Measurements from ENCODE around the gene THBS4. TPM values are rescaled to one million over a fixed set of nuclear protein-coding genes. Genes with fewer than 3 reads are reported as not detected.

THBS4 gene
- total RNA-seq, 1 experiment from 2014 or later = 11.8 TPM

DNA sequence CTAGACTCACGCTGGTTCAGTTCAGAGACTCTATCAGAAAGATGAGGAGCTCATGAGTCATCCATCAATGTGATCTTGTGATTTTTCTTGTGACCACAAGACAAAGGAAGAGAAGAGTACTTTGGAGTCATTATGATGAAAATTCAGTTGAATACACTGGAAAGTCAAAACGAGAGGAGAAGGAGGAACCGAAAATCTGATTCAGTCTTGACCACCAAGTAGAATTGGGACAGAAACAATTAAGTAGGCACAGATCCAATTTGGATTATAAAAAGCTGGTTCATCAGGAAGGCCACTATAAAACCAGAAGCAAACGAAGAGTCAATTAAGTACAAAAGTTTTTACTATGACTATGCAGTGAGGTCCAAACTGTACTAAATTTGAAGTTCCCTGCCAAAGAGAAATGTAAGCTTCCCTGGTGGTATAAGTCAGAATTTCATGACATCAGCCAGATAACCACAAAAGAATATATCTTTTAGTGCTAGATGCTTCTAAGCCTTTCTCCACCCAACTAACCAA lies 90.9 kb downstream of the THBS4 start:
- H3K9me3 Mint-ChIP-seq = peaks cover 26% of the 10 kb centered on the region
- no peak for TF ChIP-seq ZNF512 (CRISPR knock-in tag; IDR thresholded peaks at IDR 0.05; ENCODE audit: borderline replicate concordance)
- H3K4me3 Mint-ChIP-seq = no peak overlapping the region
- CTCF ChIA-PET = interaction anchor here (1.3 kb wide), 2 partner anchors 16 to 20 kb away, joined by 3 read pairs; no protein-coding TSS in a partner anchor
- POLR2A ChIA-PET = no interaction called here
- peaks cover 19% of the 10 kb centered on the region for H3K36me3 Mint-ChIP-seq
- DNase-seq (ENCODE audit: low spot score) = no peak
- peaks cover 20% of the 10 kb centered on the region for H3K4me1 Mint-ChIP-seq
- ATAC-seq = no peak
- H3K27me3 Mint-ChIP-seq (ENCODE audit: low read depth) = no peaks in the 10 kb centered on the region; the same call in 1 of the 2 replicates
- H3K27ac Mint-ChIP-seq = no peak overlapping the region

- Mint-ChIP-seq H3K4me1 (peaks cover 22% of the 10 kb centered on the region), H3K4me3 (no peak overlapping the region), H3K27me3 (ENCODE audit: low read depth) (no peaks in the 10 kb centered on the region; the same call in 1 of the 2 replicates), H3K36me3 (peaks cover 29% of the 10 kb centered on the region), H3K27ac (no peak overlapping the region), H3K9me3 (peaks cover 38% of the 10 kb centered on the region)
- DNase-seq (ENCODE audit: low spot score) (no peak), ATAC-seq (no peak)
- CTCF ChIA-PET = interaction anchor here (2.1 kb wide), 1 partner anchor 35 kb away, joined by 5 read pairs; no protein-coding TSS in a partner anchor
- no peak for TF ChIP-seq SMAD4 (CRISPR knock-in tag; IDR thresholded peaks at IDR 0.05)
- no peak for TF ChIP-seq NFATC4 (CRISPR knock-in tag; IDR thresholded peaks at IDR 0.05)
- POLR2A ChIA-PET = no interaction called here
Observed at GRCh38 chr5:80127116-80127552, 92.0 kb downstream of the THBS4 start.

- TF ChIP-seq TEAD1 (CRISPR knock-in tag; IDR thresholded peaks at IDR 0.05) (peak; percentile 29; the same call in 1 of the 2 replicates), SOX15 (CRISPR knock-in tag; IDR thresholded peaks at IDR 0.05) (no peak)
- peak; percentile 60 for ATAC-seq
- Mint-ChIP-seq H3K4me3 (no peak overlapping the region), H3K27me3 (ENCODE audit: low read depth) (no peaks in the 10 kb centered on the region; the same call in 1 of the 2 replicates), H3K36me3 (peaks cover 34% of the 10 kb centered on the region), H3K4me1 (peaks cover 31% of the 10 kb centered on the region), H3K9me3 (peaks cover 42% of the 10 kb centered on the region), H3K27ac (peak overlapping the region; percentile 96)
- ChIA-PET CTCF (interaction anchor here (2.1 kb wide), 1 partner anchor 36 kb away, joined by 5 read pairs; no protein-coding TSS in a partner anchor), POLR2A (no interaction called here)
- DNase-seq (ENCODE audit: low spot score) = no peak
Observed at GRCh38 chr5:80128141-80128540, 93.0 kb downstream of the THBS4 start.

GRCh38 chr5:80129146-80129545 lies 94.0 kb downstream of the THBS4 start:
- ATAC-seq (no peak), DNase-seq (ENCODE audit: low spot score) (no peak)
- Mint-ChIP-seq H3K27me3 (ENCODE audit: low read depth) (no peaks in the 10 kb centered on the region; the same call in 1 of the 2 replicates), H3K36me3 (peaks cover 34% of the 10 kb centered on the region), H3K4me3 (no peak overlapping the region), H3K27ac (peak overlapping the region; percentile 96; the same call in 1 of the 2 replicates), H3K4me1 (peaks cover 41% of the 10 kb centered on the region), H3K9me3 (peaks cover 42% of the 10 kb centered on the region)
- ChIA-PET CTCF (interaction anchor here (0.6 to 2.1 kb wide), 2 partner anchors 11 to 37 kb away, joined by 4 to 5 read pairs; no protein-coding TSS in a partner anchor), POLR2A (no interaction called here)
- TF ChIP-seq PRDM15 (CRISPR knock-in tag; IDR thresholded peaks at IDR 0.05) = no peak
- TF ChIP-seq FOXJ3 (CRISPR knock-in tag; IDR thresholded peaks at IDR 0.05; ENCODE audit: borderline replicate concordance) = no peak
- TF ChIP-seq HMGXB4 (CRISPR knock-in tag; IDR thresholded peaks at IDR 0.05) = no peak
- TF ChIP-seq NR2C2 (CRISPR knock-in tag; IDR thresholded peaks at IDR 0.05) = no peak
- TF ChIP-seq ZNF671 (CRISPR knock-in tag; IDR thresholded peaks at IDR 0.05) = no peak
- TF ChIP-seq ZNF281 (CRISPR knock-in tag; IDR thresholded peaks at IDR 0.05) = no peak
- no peak for TF ChIP-seq SP1 (CRISPR knock-in tag; conservative IDR thresholded peaks at IDR 0.05)
- TF ChIP-seq ARID4B (CRISPR knock-in tag; IDR thresholded peaks at IDR 0.05; ENCODE audit: borderline replicate concordance) = no peak
- TF ChIP-seq FOXK1 (CRISPR knock-in tag; IDR thresholded peaks at IDR 0.05) = no peak
